Progenitor cell of endocrine pancreas (in vitro differentiated cells): ENCODE results near the gene C5orf63. TPM values are rescaled to one million over a fixed set of nuclear protein-coding genes. Genes with fewer than 3 reads are reported as not detected.

Source experiments
- DNase-seq: peaks from one replicate; pipeline ENCODE4 v3.0.0; 2021; ENCODE audit warnings: low spot score; ENCODE audit not compliant: unreplicated experiment
- H3K27ac Mint-ChIP-seq: 2 replicates; pipeline ENCODE4 v1.8.0; 2021; ENCODE audit warnings: mild to moderate bottlenecking, moderate library complexity, mixed read lengths
- H3K27me3 Mint-ChIP-seq: 2 replicates; pipeline ENCODE4 v1.8.0; 2021; ENCODE audit warnings: mixed read lengths
- H3K36me3 Mint-ChIP-seq: 2 replicates; pipeline ENCODE4 v1.8.0; 2022; ENCODE audit warnings: mixed read lengths; ENCODE audit not compliant: insufficient read depth
- H3K4me1 Mint-ChIP-seq: 2 replicates; pipeline ENCODE4 v1.8.0; 2021; ENCODE audit warnings: low read depth, mixed read lengths
- H3K4me3 Mint-ChIP-seq: 2 replicates; pipeline ENCODE4 v1.8.0; 2021; ENCODE audit warnings: low read depth, mild to moderate bottlenecking, moderate library complexity, mixed read lengths
- H3K9me3 Mint-ChIP-seq: 2 replicates; pipeline ENCODE4 v1.8.0; 2021; ENCODE audit warnings: low read depth, mixed read lengths
- CTCF ChIP-seq: fragments of 200-600 bp; sonication (generic); IDR thresholded peaks from one replicate; pipeline ENCODE4 v1.5.0; 2021; ENCODE audit warnings: antibody characterized with exemption, mild to moderate bottlenecking; ENCODE audit not compliant: unreplicated experiment
- total RNA-seq: library from RNA; stranded (reverse); gene quantifications from 2 replicates; pipeline ENCODE4 v1.2.1, GENCODE V29; 2021

The C5orf63 gene
- total RNA-seq, 1 donor from 2014 or later: 9.9 TPM

GRCh38 chr5:127076315-127077129 lies 3.2 kb upstream of the C5orf63 start:
- peaks cover 6% of the 10 kb centered on the region for H3K9me3 Mint-ChIP-seq
- H3K27ac Mint-ChIP-seq: no peak overlapping the region
- H3K27me3 Mint-ChIP-seq: peaks cover 3% of the 10 kb centered on the region
- no peak overlapping the region for H3K4me3 Mint-ChIP-seq
- no peaks in the 10 kb centered on the region for H3K36me3 Mint-ChIP-seq
- no peak for TF ChIP-seq CTCF
- H3K4me1 Mint-ChIP-seq: peaks cover 15% of the 10 kb centered on the region
- no peak for DNase-seq

- peaks cover 9% of the 10 kb centered on the region for H3K4me1 Mint-ChIP-seq
- H3K9me3 Mint-ChIP-seq: peaks cover 6% of the 10 kb centered on the region
- TF ChIP-seq CTCF: no peak
- no peaks in the 10 kb centered on the region for H3K36me3 Mint-ChIP-seq
- H3K27me3 Mint-ChIP-seq: no peaks in the 10 kb centered on the region
- no peak overlapping the region for H3K27ac Mint-ChIP-seq
- no peak overlapping the region for H3K4me3 Mint-ChIP-seq
- DNase-seq: no peak
Measured at GRCh38 chr5:127074466-127074865, 1.2 kb upstream of the C5orf63 start.

- Mint-ChIP-seq H3K4me1 (peaks cover 9% of the 10 kb centered on the region), H3K27ac (no peak overlapping the region), H3K9me3 (peaks cover 6% of the 10 kb centered on the region), H3K36me3 (no peaks in the 10 kb centered on the region), H3K4me3 (no peak overlapping the region), H3K27me3 (no peaks in the 10 kb centered on the region)
- DNase-seq: no peak
- no peak for TF ChIP-seq CTCF
Measured at GRCh38 chr5:127070243-127070642, 3.1 kb downstream of the C5orf63 start.

GRCh38 chr5:127068493-127069214 lies 4.6 kb downstream of the C5orf63 start:
- H3K27ac Mint-ChIP-seq: no peak overlapping the region
- H3K4me1 Mint-ChIP-seq: peaks cover 7% of the 10 kb centered on the region
- H3K27me3 Mint-ChIP-seq: no peaks in the 10 kb centered on the region
- H3K9me3 Mint-ChIP-seq: peaks cover under 1% of the 10 kb centered on the region
- no peaks in the 10 kb centered on the region for H3K36me3 Mint-ChIP-seq
- no peak for DNase-seq
- no peak overlapping the region for H3K4me3 Mint-ChIP-seq
- no peak for TF ChIP-seq CTCF

- no peak for TF ChIP-seq CTCF
- Mint-ChIP-seq H3K4me1 (peaks cover 2% of the 10 kb centered on the region), H3K36me3 (no peaks in the 10 kb centered on the region), H3K27me3 (no peaks in the 10 kb centered on the region), H3K27ac (no peak overlapping the region), H3K4me3 (no peak overlapping the region), H3K9me3 (no peaks in the 10 kb centered on the region)
- no peak for DNase-seq
Measured at GRCh38 chr5:127066721-127067120, 6.6 kb downstream of the C5orf63 start.
